Measurements from ENCODE around the gene RAVER1.
"Not testable (repeated sequence)": the region's sequence is repeated elsewhere in the genome, so short reads cannot be mapped to it uniquely, and the experiment has no call there.

DNA sequence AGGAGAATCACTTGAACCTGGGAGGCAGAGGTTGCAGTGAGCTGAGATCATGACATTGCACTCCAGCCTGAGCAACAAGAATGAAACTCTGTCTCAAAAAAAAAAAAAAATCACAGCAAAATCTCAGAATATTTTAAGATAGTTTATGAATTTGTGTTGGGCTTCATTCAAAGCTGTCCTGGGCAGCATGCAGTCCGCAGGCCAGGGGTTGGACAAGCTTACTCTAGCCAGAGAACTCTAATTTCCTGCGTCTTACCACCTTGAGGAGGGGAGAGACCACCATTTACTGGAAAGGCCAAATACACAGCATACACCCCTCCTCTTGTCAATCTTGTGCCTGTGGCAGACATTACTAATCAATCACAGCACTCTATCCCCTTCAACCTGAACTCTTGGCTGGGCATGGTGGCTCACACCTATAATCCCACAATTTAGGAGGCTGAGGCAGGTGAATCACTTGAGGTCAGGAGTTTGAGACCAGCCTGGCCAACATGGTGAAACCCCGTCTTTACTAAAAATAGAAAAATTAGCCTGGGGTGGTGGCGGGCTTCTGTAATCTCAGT, 33.7 kb upstream of the RAVER1 start:
- TF ChIP-seq POLR2A (IDR thresholded peaks at IDR 0.05; ENCODE audit: low read length); GATA1 (IDR thresholded peaks at IDR 0.05; ENCODE audit: low read depth, low read length): not testable (repeated sequence)

Measured in erythroblast (primary cell).